KMS-11 (cell line): ENCODE results near the gene ESD.

Source experiments
- H2AFZ ChIP-seq: fragments of 200-600 bp; sonication (generic); 2 replicates; pipeline ENCODE4 v1.6.1; 2016; ENCODE audit warnings: antibody characterized with exemption, mixed run types, low read depth
- H3K27ac ChIP-seq: fragments of 200-600 bp; sonication (generic); 2 replicates; pipeline ENCODE4 v1.6.1; 2016; ENCODE audit warnings: mild to moderate bottlenecking, mixed run types
- H3K27me3 ChIP-seq: fragments of 200-600 bp; sonication (generic); 2 replicates; pipeline ENCODE4 v1.6.1; 2017; ENCODE audit warnings: mild to moderate bottlenecking, low read depth, mixed run types, moderate library complexity; ENCODE audit not compliant: insufficient read depth
- H3K36me3 ChIP-seq: fragments of 200-600 bp; sonication (generic); 2 replicates; pipeline ENCODE4 v1.6.1; 2017; ENCODE audit warnings: mild to moderate bottlenecking, mixed run types; ENCODE audit not compliant: insufficient read depth
- H3K4me1 ChIP-seq: fragments of 200-600 bp; sonication (generic); 2 replicates; pipeline ENCODE4 v1.6.1; 2016; ENCODE audit warnings: mild to moderate bottlenecking, low read depth, mixed run types; ENCODE audit not compliant: poor library complexity, severe bottlenecking
- H3K4me2 ChIP-seq: fragments of 200-600 bp; sonication (generic); 2 replicates; pipeline ENCODE4 v1.7.0; 2016; ENCODE audit warnings: mild to moderate bottlenecking, mixed run types
- H3K4me3 ChIP-seq: fragments of 200-600 bp; sonication (generic); IDR thresholded peaks from 2 replicates; pipeline ENCODE4 v1.6.1; 2017; ENCODE audit warnings: low read depth, low read length, mixed read lengths; ENCODE audit not compliant: insufficient read depth
- H3K79me2 ChIP-seq: fragments of 200-600 bp; sonication (generic); 2 replicates; pipeline ENCODE4 v1.6.1; 2016; ENCODE audit warnings: low read depth, mixed run types; ENCODE audit not compliant: insufficient read depth
- H3K9ac ChIP-seq: fragments of 200-600 bp; sonication (generic); 2 replicates; pipeline ENCODE4 v1.6.1; 2016; ENCODE audit warnings: mild to moderate bottlenecking, mixed run types
- H4K20me1 ChIP-seq: fragments of 200-600 bp; sonication (generic); 2 replicates; pipeline ENCODE4 v1.6.1; 2016; ENCODE audit warnings: mild to moderate bottlenecking, mixed run types; ENCODE audit not compliant: insufficient read depth
- CTCF ChIP-seq: fragments of 200-600 bp; sonication (generic); conservative IDR thresholded peaks from 2 replicates; pipeline ENCODE4 v1.6.1; 2017; ENCODE audit warnings: low read depth, mild to moderate bottlenecking, antibody characterized with exemption, low read length, moderate library complexity, mixed read lengths

ESD gene

GRCh38 chr13:46749951-46750350, 47.0 kb downstream of the ESD start:
- H3K27me3 ChIP-seq = no peaks in the 10 kb centered on the region
- H3K79me2 ChIP-seq = no peaks in the 10 kb centered on the region
- H3K4me3 ChIP-seq = no peak overlapping the region
- H3K4me1 ChIP-seq = peaks cover 10% of the 10 kb centered on the region
- H3K4me2 ChIP-seq = no peak overlapping the region
- no peaks in the 10 kb centered on the region for H4K20me1 ChIP-seq
- no peaks in the 10 kb centered on the region for H3K36me3 ChIP-seq
- H3K9ac ChIP-seq = no peak overlapping the region
- TF ChIP-seq CTCF = no peak
- no peak overlapping the region for H3K27ac ChIP-seq
- H2AFZ ChIP-seq = no peak overlapping the region

- H3K4me3 ChIP-seq = no peak overlapping the region
- no peak overlapping the region for H3K4me2 ChIP-seq
- H2AFZ ChIP-seq = no peak overlapping the region
- no peaks in the 10 kb centered on the region for H3K79me2 ChIP-seq
- no peaks in the 10 kb centered on the region for H3K36me3 ChIP-seq
- H4K20me1 ChIP-seq = no peaks in the 10 kb centered on the region
- H3K9ac ChIP-seq = no peak overlapping the region
- no peak overlapping the region for H3K27ac ChIP-seq
- H3K4me1 ChIP-seq = peaks cover 5% of the 10 kb centered on the region
- no peak for TF ChIP-seq CTCF
- H3K27me3 ChIP-seq = no peaks in the 10 kb centered on the region
These were observed 48.7 kb downstream of the ESD start for GRCh38 chr13:46748300-46748699.

DNA sequence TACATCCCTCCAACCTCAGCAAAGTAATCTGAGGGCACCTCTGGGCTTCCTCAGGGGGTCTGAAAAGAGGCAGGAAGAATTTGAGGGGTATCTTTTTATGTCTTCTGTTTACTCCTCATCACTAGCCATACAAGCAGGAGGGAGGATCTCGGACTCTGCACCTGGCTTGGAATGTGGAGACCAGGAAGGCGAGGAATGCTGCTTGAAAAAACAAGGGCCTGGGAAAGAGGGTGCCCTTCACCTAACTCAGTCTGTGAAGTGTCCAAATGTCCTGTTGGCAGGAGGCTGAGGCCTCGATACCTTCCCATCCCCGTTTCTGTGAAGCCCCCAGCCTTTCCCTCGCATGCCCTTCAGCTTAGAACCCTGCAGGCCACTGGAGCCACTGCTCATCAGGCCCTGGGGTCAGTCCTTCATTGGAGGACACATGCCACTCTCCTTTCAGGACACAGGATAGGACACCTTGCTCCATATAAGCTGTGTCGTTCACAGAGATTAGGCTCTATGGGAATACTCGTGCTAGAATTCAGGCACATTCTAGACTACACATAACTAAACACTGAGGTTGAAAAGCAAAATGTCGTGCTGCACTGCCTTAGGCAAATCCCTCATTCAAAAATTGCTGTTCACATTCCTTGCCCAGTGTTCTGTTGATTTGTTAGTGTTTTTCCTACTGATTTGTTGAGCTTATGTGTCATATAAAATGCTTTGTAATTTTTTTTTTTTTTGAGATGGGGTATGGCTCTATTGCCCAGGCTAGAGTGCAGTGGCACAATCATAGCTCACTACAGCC, 49.7 kb downstream of the ESD start:
- no peak overlapping the region for H2AFZ ChIP-seq
- TF ChIP-seq CTCF = no peak
- H3K36me3 ChIP-seq = no peaks in the 10 kb centered on the region
- peaks cover 5% of the 10 kb centered on the region for H3K4me1 ChIP-seq
- no peak overlapping the region for H3K4me3 ChIP-seq
- no peaks in the 10 kb centered on the region for H3K27me3 ChIP-seq
- no peak overlapping the region for H3K27ac ChIP-seq
- H4K20me1 ChIP-seq = no peaks in the 10 kb centered on the region
- H3K4me2 ChIP-seq = no peak overlapping the region
- H3K9ac ChIP-seq = no peak overlapping the region
- H3K79me2 ChIP-seq = no peaks in the 10 kb centered on the region

DNA sequence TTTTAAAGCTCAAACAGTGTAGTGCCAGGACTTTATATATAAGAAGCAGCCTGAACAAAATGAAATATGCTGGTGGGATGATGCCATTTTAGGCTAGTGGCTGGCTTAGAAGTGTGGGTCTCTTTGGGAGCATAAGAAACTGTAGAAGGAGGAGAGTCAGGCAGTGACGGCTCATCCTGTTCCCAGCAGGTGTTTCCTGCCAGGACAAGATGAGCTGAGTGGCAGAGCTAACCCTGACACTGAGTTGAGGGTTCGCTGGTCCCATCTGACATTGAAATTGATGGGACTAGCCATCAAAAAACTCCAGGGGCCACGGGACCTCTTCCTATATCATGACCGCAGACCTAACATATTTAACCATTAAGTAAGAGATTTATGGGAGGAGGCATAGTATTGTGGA, 51.3 kb downstream of the ESD start:
- H4K20me1 ChIP-seq = no peaks in the 10 kb centered on the region
- no peak overlapping the region for H2AFZ ChIP-seq
- H3K4me1 ChIP-seq = no peaks in the 10 kb centered on the region
- TF ChIP-seq CTCF = no peak
- H3K9ac ChIP-seq = no peak overlapping the region
- H3K27me3 ChIP-seq = no peaks in the 10 kb centered on the region
- no peaks in the 10 kb centered on the region for H3K36me3 ChIP-seq
- H3K79me2 ChIP-seq = no peaks in the 10 kb centered on the region
- no peak overlapping the region for H3K27ac ChIP-seq
- no peak overlapping the region for H3K4me2 ChIP-seq
- H3K4me3 ChIP-seq = no peak overlapping the region
